A673 (cell line): ENCODE measurements around the gene RFFL. TPM values are rescaled to one million over a fixed set of nuclear protein-coding genes. Genes with fewer than 3 reads are reported as not detected.

ENCODE experiments used
- BruUV-seq: library from RNA; stranded (reverse); fragments of 400-500 nt; replicated peaks from 2 replicates; lab custom pipeline; 2021; lab: Mats Ljungman, UMichigan
- CTCF ChIA-PET: fragments of 300-600 bp; sonication (Branson Sonifier 250); formaldehyde crosslinking; loops from one replicate; lab custom pipeline; 2022; ENCODE audit warnings: antibody characterized with exemption; lab: Charles Lee
- POLR2A ChIA-PET: fragments of 300-600 bp; sonication (Branson Sonifier 250); formaldehyde crosslinking; loops from one replicate; lab custom pipeline; 2022; ENCODE audit warnings: antibody characterized with exemption; ENCODE audit not compliant: low non-redundant PET; lab: Charles Lee
- DNase-seq: peaks from one replicate; pipeline ENCODE4 v3.0.0-alpha.2; 2015; ENCODE audit warnings: low spot score
- H3K27ac ChIP-seq: fragments of 200-600 bp; sonication (generic); 2 replicates; pipeline ENCODE4 v1.5.1; 2016; ENCODE audit warnings: mixed run types, low read depth, mild to moderate bottlenecking, mixed read lengths, antibody characterized with exemption, low read length; ENCODE audit not compliant: poor library complexity, severe bottlenecking
- H3K27me3 ChIP-seq: fragments of 200-600 bp; sonication (generic); replicated peaks from 2 replicates; pipeline ENCODE4 v1.6.1; 2017; ENCODE audit warnings: mixed run types, low read depth, mild to moderate bottlenecking, mixed read lengths, antibody characterized with exemption, low read length; ENCODE audit not compliant: insufficient read depth, poor library complexity
- H3K36me3 ChIP-seq: fragments of 200-600 bp; sonication (generic); 2 replicates; pipeline ENCODE4 v1.6.1; 2016; ENCODE audit warnings: mixed run types, mild to moderate bottlenecking, mixed read lengths, antibody characterized with exemption, low read length; ENCODE audit not compliant: insufficient read depth, poor library complexity, severe bottlenecking
- H3K4me1 ChIP-seq: fragments of 200-600 bp; sonication (generic); 2 replicates; pipeline ENCODE4 v1.6.1; 2017; ENCODE audit warnings: mixed run types, mild to moderate bottlenecking, mixed read lengths, antibody characterized with exemption, low read length; ENCODE audit not compliant: insufficient read depth, poor library complexity, severe bottlenecking
- H3K4me3 ChIP-seq: fragments of 200-600 bp; sonication (generic); 2 replicates; pipeline ENCODE4 v1.5.1; 2016; ENCODE audit warnings: low read depth, mixed run types, mild to moderate bottlenecking, mixed read lengths, low read length; ENCODE audit not compliant: poor library complexity, severe bottlenecking
- H3K9me3 ChIP-seq: fragments of 200-600 bp; sonication (generic); 2 replicates; pipeline ENCODE4 v1.6.1; 2016; ENCODE audit warnings: mixed run types, low read depth, mild to moderate bottlenecking, mixed read lengths, antibody characterized with exemption, low read length; ENCODE audit not compliant: poor library complexity, severe bottlenecking
- EZH2 ChIP-seq: fragments of 200-600 bp; sonication (generic); IDR thresholded peaks from 2 replicates; pipeline ENCODE4 v1.6.1; 2017; ENCODE audit warnings: borderline replicate concordance, low read depth, mild to moderate bottlenecking, mixed read lengths, antibody characterized with exemption, low read length; ENCODE audit not compliant: poor library complexity, severe bottlenecking
- intact Hi-C: fragments of 100-400 bp; cut with micrococcal nuclease; formaldehyde crosslinking; loops from one replicate; pipeline ENCODE4 v1.10.0; 2022; ENCODE audit not compliant: unreplicated experiment
- total RNA-seq: library from RNA; stranded (reverse); gene quantifications from 2 replicates; pipeline ENCODE4 v1.2.3, GENCODE V29; 2021
- TF ChIP-seq, protein P1 (sequence below): fragments of 300-800, 200-600 bp; sonication (generic); conservative IDR thresholded peaks from 2 replicates; pipeline ENCODE4 v1.5.1; 2017; ENCODE audit warnings: low read depth, mild to moderate bottlenecking, antibody characterized with exemption, low read length, moderate library complexity, mixed read lengths

The RFFL gene
- total RNA-seq, 1 experiment from 2014 or later: 10.5 TPM

DNA sequence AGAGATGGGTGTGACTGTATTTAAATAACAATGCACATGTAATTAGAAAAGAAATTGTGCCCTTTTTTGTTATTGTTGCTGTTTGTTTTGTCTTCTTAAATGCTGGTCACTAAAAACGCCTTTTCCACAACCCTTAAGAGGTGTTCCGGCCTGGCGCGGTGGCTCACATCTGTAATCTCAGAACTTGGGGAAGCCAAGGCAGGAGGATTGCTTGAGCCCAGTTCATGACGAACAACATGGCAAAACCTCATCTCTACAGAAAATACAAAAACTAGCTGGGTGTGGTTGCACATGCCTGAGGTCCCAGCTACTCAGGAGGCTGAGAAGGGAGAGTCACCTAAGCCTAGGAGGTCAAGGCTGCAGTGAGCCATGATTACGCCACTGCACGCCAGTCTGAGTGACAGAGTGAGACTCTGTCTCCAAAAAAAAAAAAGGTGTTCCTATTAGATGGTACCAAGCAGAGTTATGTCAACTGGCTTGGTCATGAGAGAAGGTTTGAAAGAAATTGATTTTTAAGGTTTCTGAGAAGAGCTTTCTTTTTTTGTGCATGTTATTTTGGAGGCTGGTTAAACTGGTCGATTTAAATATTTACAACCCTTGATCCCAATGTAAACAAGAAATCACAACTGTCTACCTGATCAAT lies 23.5 kb upstream of the RFFL start:
- no TSS peak for BruUV-seq
- H3K27me3 ChIP-seq: no peaks in the 10 kb centered on the region
- CTCF ChIA-PET: no interaction called here
- H3K27ac ChIP-seq: no peak overlapping the region
- peaks cover 11% of the 10 kb centered on the region for H3K4me1 ChIP-seq
- POLR2A ChIA-PET: no interaction called here
- no peak overlapping the region for H3K4me3 ChIP-seq
- TF ChIP-seq, protein P1, sequence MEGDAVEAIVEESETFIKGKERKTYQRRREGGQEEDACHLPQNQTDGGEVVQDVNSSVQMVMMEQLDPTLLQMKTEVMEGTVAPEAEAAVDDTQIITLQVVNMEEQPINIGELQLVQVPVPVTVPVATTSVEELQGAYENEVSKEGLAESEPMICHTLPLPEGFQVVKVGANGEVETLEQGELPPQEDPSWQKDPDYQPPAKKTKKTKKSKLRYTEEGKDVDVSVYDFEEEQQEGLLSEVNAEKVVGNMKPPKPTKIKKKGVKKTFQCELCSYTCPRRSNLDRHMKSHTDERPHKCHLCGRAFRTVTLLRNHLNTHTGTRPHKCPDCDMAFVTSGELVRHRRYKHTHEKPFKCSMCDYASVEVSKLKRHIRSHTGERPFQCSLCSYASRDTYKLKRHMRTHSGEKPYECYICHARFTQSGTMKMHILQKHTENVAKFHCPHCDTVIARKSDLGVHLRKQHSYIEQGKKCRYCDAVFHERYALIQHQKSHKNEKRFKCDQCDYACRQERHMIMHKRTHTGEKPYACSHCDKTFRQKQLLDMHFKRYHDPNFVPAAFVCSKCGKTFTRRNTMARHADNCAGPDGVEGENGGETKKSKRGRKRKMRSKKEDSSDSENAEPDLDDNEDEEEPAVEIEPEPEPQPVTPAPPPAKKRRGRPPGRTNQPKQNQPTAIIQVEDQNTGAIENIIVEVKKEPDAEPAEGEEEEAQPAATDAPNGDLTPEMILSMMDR: no peak
- no peak for TF ChIP-seq EZH2
- no peaks in the 10 kb centered on the region for H3K9me3 ChIP-seq
- DNase-seq: no peak
- intact Hi-C loops: no loop called here
- H3K36me3 ChIP-seq: no peaks in the 10 kb centered on the region

DNA sequence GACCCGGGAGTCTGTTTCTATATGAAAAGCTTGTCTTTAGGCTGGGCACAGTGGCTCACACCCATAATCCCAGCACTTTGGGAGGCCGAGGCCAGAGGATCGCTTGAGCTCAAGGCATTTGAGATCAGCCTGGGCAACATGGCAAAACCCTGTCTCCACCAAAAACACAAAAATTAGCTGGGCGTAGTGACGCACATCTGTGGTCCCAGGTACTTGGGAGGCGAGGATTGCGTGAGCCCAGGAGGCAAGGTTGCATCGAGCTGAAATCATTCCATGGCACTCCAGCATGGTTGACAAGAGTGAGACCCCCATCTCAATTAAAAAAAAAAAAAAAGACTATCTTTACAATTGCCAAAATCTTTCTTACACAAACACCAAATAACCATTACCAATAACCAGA lies 22.7 kb upstream of the RFFL start:
- Histone ChIP-seq H3K9me3 (no peaks in the 10 kb centered on the region), H3K4me1 (peaks cover 16% of the 10 kb centered on the region), H3K27me3 (no peaks in the 10 kb centered on the region), H3K4me3 (no peak overlapping the region), H3K36me3 (no peaks in the 10 kb centered on the region), H3K27ac (no peak overlapping the region)
- DNase-seq: no peak
- no TSS peak for BruUV-seq
- intact Hi-C loops: no loop called here
- TF ChIP-seq, protein P1: no peak
- ChIA-PET POLR2A (no interaction called here), CTCF (no interaction called here)

DNA sequence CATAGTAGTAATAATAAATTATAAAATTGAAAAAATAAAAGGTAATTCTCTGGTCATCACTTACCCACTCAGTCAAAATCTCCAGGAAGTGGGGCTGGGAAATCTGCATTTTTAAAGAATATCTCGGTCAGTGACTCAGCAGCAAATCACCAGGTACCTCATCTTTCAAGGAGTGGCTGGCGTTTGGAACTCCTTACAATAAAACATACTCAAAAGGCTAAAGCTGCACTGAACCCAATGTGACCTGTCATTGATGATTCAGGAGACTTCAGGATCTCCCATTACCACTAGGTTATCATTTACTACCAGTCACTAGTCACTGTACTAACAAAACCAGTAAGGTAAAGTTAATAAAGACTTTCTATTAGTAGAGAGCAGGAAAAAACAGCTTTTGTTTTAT lies 21.5 kb upstream of the RFFL start:
- Histone ChIP-seq H3K4me3 (no peak overlapping the region), H3K27me3 (no peaks in the 10 kb centered on the region), H3K9me3 (no peaks in the 10 kb centered on the region), H3K27ac (no peak overlapping the region), H3K4me1 (peaks cover 21% of the 10 kb centered on the region), H3K36me3 (no peaks in the 10 kb centered on the region)
- TF ChIP-seq, protein P1: no peak
- no peak for TF ChIP-seq EZH2
- CTCF ChIA-PET: no interaction called here
- intact Hi-C loops: no loop called here
- DNase-seq: no peak
- no TSS peak for BruUV-seq
- POLR2A ChIA-PET: no interaction called here
